ENCODE data around the gene CFAP100. TPM values are rescaled to one million over a fixed set of nuclear protein-coding genes. Genes with fewer than 3 reads are reported as not detected.

CFAP100 gene
- total and polyA plus RNA-seq, 9 of the 15 experiments (the other 6 are each of a cell fraction or from before 2014, with no cell fraction given), result not detected

- TF ChIP-seq PKNOX1 (IDR thresholded peaks at IDR 0.05), result no peak
Measured at GRCh38 chr3:126345231-126345630, 49.5 kb upstream of the CFAP100 start (continued).

GRCh38 chr3:126345641-126346460, 48.9 kb upstream of the CFAP100 start:
- intact Hi-C loops (cut with micrococcal nuclease), result no loop called here
- no peak for FAIRE-seq

More at GRCh38 chr3:126345641-126346460, 48.9 kb upstream of the CFAP100 start:
- ATAC-seq, result no peak
- Histone ChIP-seq H3K4me2 (ENCODE audit: insufficient read depth, low read length) (no peak overlapping the region), H3K4me1 (replicated peaks in 1 of 2; ENCODE audit: control insufficient read depth in 2 of 2, insufficient read depth in 2 of 2, low read length in 2 of 2) (peaks cover 0 to 3% of the 10 kb centered on the region in 2 experiments; a peak in 2 of 5 replicates), H3K4me3 (no peak overlapping the region), H3K9me3 (replicated peaks; ENCODE audit: control insufficient read depth, insufficient read depth, low read depth, low read length) (no peaks in the 10 kb centered on the region), H4K20me1 (replicated peaks; ENCODE audit: control insufficient read depth, insufficient read depth, low read length) (no peaks in the 10 kb centered on the region), H3K27me3 (ENCODE audit: control insufficient read depth in 2 of 2, insufficient read depth in 2 of 2, low read length in 2 of 2) (no peaks in the 10 kb centered on the region; a peak in 1 of 5 replicates), H2AFZ (ENCODE audit: low read depth, low read length) (no peak overlapping the region), H3K27ac (ENCODE audit: extremely low read depth, low read depth, low read length) (no peak overlapping the region), H3K79me2 (ENCODE audit: control insufficient read depth, insufficient read depth, low read length) (no peaks in the 10 kb centered on the region), H3K9me1 (ENCODE audit: control insufficient read depth, insufficient read depth, low read length) (no peaks in the 10 kb centered on the region), H3K9ac (ENCODE audit: insufficient read depth in 1 of 2, low read depth in 2 of 2, low read length in 2 of 2) (no peak overlapping the region), H3K36me3 (ENCODE audit: control insufficient read depth, insufficient read depth, low read length) (no peaks in the 10 kb centered on the region)
- 57% methylated on average over 4 of the region's 5 CpGs for WGBS (ENCODE audit: insufficient coverage, low coverage, missing lambda C conversion rate)
- in situ Hi-C loops (cut with MboI), result no loop called here
- no peak for DNase-seq (ENCODE audit: extremely low read depth in 1 of 4, low spot score in 3 of 4)
- no TSS peak for BruUV-seq (replicated peaks)
- TF ChIP-seq MTA3 (IDR thresholded peaks at IDR 0.05; ENCODE audit: borderline replicate concordance), result no peak
- no peak for TF ChIP-seq TFE3 (CRISPR knock-in tag; IDR thresholded peaks at IDR 0.05)
- no peak for TF ChIP-seq SMAD3 (CRISPR knock-in tag; conservative IDR thresholded peaks at IDR 0.05)
- TF ChIP-seq ASH1L (IDR thresholded peaks at IDR 0.05; ENCODE audit: borderline replicate concordance, low read depth, partially characterized antibody), result no peak
- no peak for TF ChIP-seq POLR3G (IDR thresholded peaks at IDR 0.05; ENCODE audit: extremely low read depth, insufficient read length, insufficient replicate concordance)
- TF ChIP-seq AFF1 (IDR thresholded peaks at IDR 0.05; ENCODE audit: low read depth in 1 of 2, partially characterized antibody in 2 of 2), result no peak
- TF ChIP-seq E2F1 (CRISPR knock-in tag; IDR thresholded peaks at IDR 0.05), result no peak
- TF ChIP-seq U2AF1 (optimal IDR thresholded peaks at IDR 0.05; ENCODE audit: low read depth, low read length), result no peak
- no peak for TF ChIP-seq SREBF1 (IDR thresholded peaks at IDR 0.05; ENCODE audit: borderline replicate concordance, low read depth, low read length)
- TF ChIP-seq FOXJ3 (CRISPR knock-in tag; IDR thresholded peaks at IDR 0.05), result no peak
- ChIA-PET CTCF (ENCODE audit: low intra/inter-chr PET ratio) (no interaction called here), POLR2A (no interaction called here)

All from K562 (cell line).